Embryonic facial prominence (tissue), 1 donor: ENCODE results near the gene KCNJ2.

Source experiments
- DNase-seq: peaks from one replicate; pipeline ENCODE4 v3.0.0-alpha.2; 2016; ENCODE audit errors: extremely low spot score

The KCNJ2 gene

GRCh38 chr17:70158591-70158990, 10.7 kb upstream of the KCNJ2 start:
- no peak for DNase-seq

- DNase-seq: no peak
These were observed 9.4 kb upstream of the KCNJ2 start for GRCh38 chr17:70159980-70160379.

- DNase-seq: no peak
These were observed 7.8 kb upstream of the KCNJ2 start for GRCh38 chr17:70161519-70161918.

GRCh38 chr17:70165383-70165782, 3.9 kb upstream of the KCNJ2 start:
- DNase-seq: no peak

GRCh38 chr17:70166615-70167014, 2.7 kb upstream of the KCNJ2 start:
- no peak for DNase-seq

GRCh38 chr17:70168044-70168976, 1.0 kb upstream of the KCNJ2 start:
- peak; percentile 48 for DNase-seq

GRCh38 chr17:70169709-70170597, 621 bp downstream of the KCNJ2 start:
- DNase-seq: no peak

GRCh38 chr17:70171159-70171558, 1.8 kb downstream of the KCNJ2 start:
- no peak for DNase-seq

- no peak for DNase-seq
These were observed 3.1 kb downstream of the KCNJ2 start for GRCh38 chr17:70172449-70172848.

- no peak for DNase-seq
These were observed 3.6 kb downstream of the KCNJ2 start for GRCh38 chr17:70172923-70173322.

GRCh38 chr17:70173681-70174080, 4.3 kb downstream of the KCNJ2 start:
- DNase-seq: no peak

- no peak for DNase-seq
These were observed 12.0 kb downstream of the KCNJ2 start for GRCh38 chr17:70181376-70181775.

- DNase-seq: no peak
These were observed 12.5 kb downstream of the KCNJ2 start for GRCh38 chr17:70181866-70182265.

- DNase-seq: no peak
These were observed 14.2 kb downstream of the KCNJ2 start for GRCh38 chr17:70183508-70183907.

- no peak for DNase-seq
These were observed 14.9 kb downstream of the KCNJ2 start for GRCh38 chr17:70184207-70184606.

GRCh38 chr17:70184770-70185169, 15.4 kb downstream of the KCNJ2 start:
- no peak for DNase-seq

GRCh38 chr17:70185285-70185684, 16.0 kb downstream of the KCNJ2 start:
- no peak for DNase-seq

- no peak for DNase-seq
These were observed 18.1 kb downstream of the KCNJ2 start for GRCh38 chr17:70187383-70187782.

GRCh38 chr17:70190959-70191805, 21.9 kb downstream of the KCNJ2 start:
- no peak for DNase-seq

GRCh38 chr17:70195091-70195490, 25.8 kb downstream of the KCNJ2 start:
- no peak for DNase-seq

- no peak for DNase-seq
These were observed 32.6 kb downstream of the KCNJ2 start for GRCh38 chr17:70201872-70202419.
